MM.1S (cell line): ENCODE data around the gene SLC43A1.

ENCODE experiments used
- DNase-seq: peaks from one replicate; pipeline ENCODE4 v3.0.0-alpha.2; 2015
- H2AFZ ChIP-seq: fragments of 300-600 bp; sonication (generic); 2 replicates; pipeline ENCODE4 v1.6.0; 2016; ENCODE audit warnings: antibody characterized with exemption, low read length
- H3F3A ChIP-seq: fragments of 300-600 bp; sonication (generic); 2 replicates; pipeline ENCODE4 v1.6.1; 2016; ENCODE audit warnings: mild to moderate bottlenecking, antibody characterized with exemption, low read length, moderate library complexity, mixed read lengths; ENCODE audit not compliant: insufficient read depth
- H3K27ac ChIP-seq: fragments of 300-600 bp; sonication (generic); 2 replicates; pipeline ENCODE4 v1.5.1; 2016; ENCODE audit warnings: mild to moderate bottlenecking, low read length
- H3K27me3 ChIP-seq: fragments of 300-600 bp; sonication (generic); replicated peaks from 2 replicates; pipeline ENCODE4 v1.6.0; 2016; ENCODE audit warnings: low read length; ENCODE audit not compliant: insufficient read depth
- H3K36me3 ChIP-seq: fragments of 300-600 bp; sonication (generic); replicated peaks from 2 replicates; pipeline ENCODE4 v1.6.1; 2016; ENCODE audit warnings: mild to moderate bottlenecking, low read length, mixed read lengths; ENCODE audit not compliant: insufficient read depth
- H3K4me1 ChIP-seq: fragments of 300-600 bp; sonication (generic); 2 replicates; pipeline ENCODE4 v1.6.1; 2016; ENCODE audit warnings: low read length, mixed read lengths
- H3K4me2 ChIP-seq: fragments of 300-600 bp; sonication (generic); 2 replicates; pipeline ENCODE4 v1.6.0; 2016; ENCODE audit warnings: low read depth, low read length
- H3K4me3 ChIP-seq: fragments of 300-600 bp; sonication (generic); 2 replicates; pipeline ENCODE4 v1.5.1; 2016; ENCODE audit warnings: low read length, mixed read lengths
- H3K79me2 ChIP-seq: fragments of 300-600 bp; sonication (generic); 2 replicates; pipeline ENCODE4 v1.6.1; 2016; ENCODE audit warnings: mixed run types, low read length, mixed read lengths
- H3K9ac ChIP-seq: fragments of 300-600 bp; sonication (generic); 2 replicates; pipeline ENCODE4 v1.6.1; 2016; ENCODE audit warnings: low read length, mixed read lengths
- H3K9me2 ChIP-seq: fragments of 300-600 bp; sonication (generic); replicated peaks from 2 replicates; pipeline ENCODE4 v1.6.1; 2016; ENCODE audit warnings: mild to moderate bottlenecking, low read length, mixed read lengths; ENCODE audit not compliant: insufficient read depth
- H3K9me3 ChIP-seq: fragments of 300-600 bp; sonication (generic); replicated peaks from 2 replicates; pipeline ENCODE4 v1.6.1; 2016; ENCODE audit warnings: mild to moderate bottlenecking, low read length, mixed read lengths; ENCODE audit not compliant: insufficient read depth
- H4K20me1 ChIP-seq: fragments of 300-600 bp; sonication (generic); 2 replicates; pipeline ENCODE4 v1.6.1; 2016; ENCODE audit warnings: mild to moderate bottlenecking, low read length, moderate library complexity, mixed read lengths; ENCODE audit not compliant: insufficient read depth
- CTCF ChIP-seq: fragments of 300-600 bp; sonication (generic); IDR thresholded peaks from 2 replicates; pipeline ENCODE4 v1.5.1; 2016; ENCODE audit warnings: antibody characterized with exemption, low read length, mixed read lengths
- EZH2 ChIP-seq: fragments of 300-600 bp; sonication (generic); optimal IDR thresholded peaks from 2 replicates; pipeline ENCODE3; 2017; ENCODE audit warnings: low read depth, mild to moderate bottlenecking, antibody characterized with exemption, low read length, mixed read lengths
- EZH2phosphoT487 ChIP-seq: fragments of 300-600 bp; sonication (generic); IDR thresholded peaks from 2 replicates; pipeline ENCODE4 v1.6.1; 2018; ENCODE audit warnings: antibody characterized with exemption, low read length

Gene SLC43A1

GRCh38 chr11:57556041-57556440, 40.5 kb upstream of the SLC43A1 start:
- Histone ChIP-seq H3K27ac (no peak overlapping the region), H3K9me2 (no peaks in the 10 kb centered on the region), H3K27me3 (no peaks in the 10 kb centered on the region), H2AFZ (no peak overlapping the region), H3K36me3 (no peaks in the 10 kb centered on the region; the same call in 1 of the 2 replicates), H3K4me1 (no peaks in the 10 kb centered on the region), H3K79me2 (peaks cover 3% of the 10 kb centered on the region; the same call in 1 of the 2 replicates), H3K4me3 (no peak overlapping the region), H3K4me2 (no peak overlapping the region), H3K9ac (no peak overlapping the region), H4K20me1 (no peaks in the 10 kb centered on the region), H3F3A (no peaks in the 10 kb centered on the region), H3K9me3 (no peaks in the 10 kb centered on the region)
- DNase-seq: no peak
- TF ChIP-seq CTCF (no peak), EZH2phosphoT487 (no peak)

DNA sequence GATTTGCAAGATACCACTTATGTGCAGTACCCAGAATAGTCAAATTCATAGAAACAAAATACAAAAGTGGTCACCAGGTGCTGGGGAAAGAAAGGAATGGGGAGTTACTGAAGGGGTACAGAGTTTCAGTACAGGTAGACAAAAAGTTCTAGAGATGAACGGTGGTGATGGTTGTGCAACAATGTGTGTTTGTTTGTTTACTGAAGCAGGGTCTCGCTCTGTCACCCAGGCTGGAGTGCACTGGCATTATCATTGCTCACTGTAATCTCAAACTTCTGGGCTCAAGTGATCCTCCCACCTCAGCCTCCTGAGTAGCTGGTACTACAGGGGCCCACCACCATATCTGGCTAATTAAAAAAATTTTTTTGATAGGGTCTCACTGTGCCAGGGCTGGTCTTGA, 39.9 kb upstream of the SLC43A1 start:
- H3K4me1 ChIP-seq: no peaks in the 10 kb centered on the region
- H4K20me1 ChIP-seq: no peaks in the 10 kb centered on the region
- no peak overlapping the region for H3K4me3 ChIP-seq
- no peaks in the 10 kb centered on the region for H3F3A ChIP-seq
- TF ChIP-seq CTCF (no peak), EZH2phosphoT487 (no peak), EZH2 (no peak)
- H2AFZ ChIP-seq: no peak overlapping the region
- no peaks in the 10 kb centered on the region for H3K9me3 ChIP-seq
- H3K36me3 ChIP-seq: no peaks in the 10 kb centered on the region; the same call in 1 of the 2 replicates
- H3K9me2 ChIP-seq: no peaks in the 10 kb centered on the region
- no peak overlapping the region for H3K9ac ChIP-seq
- no peaks in the 10 kb centered on the region for H3K27me3 ChIP-seq
- H3K27ac ChIP-seq: no peak overlapping the region
- no peaks in the 10 kb centered on the region for H3K79me2 ChIP-seq
- DNase-seq: no peak
- H3K4me2 ChIP-seq: no peak overlapping the region

DNA sequence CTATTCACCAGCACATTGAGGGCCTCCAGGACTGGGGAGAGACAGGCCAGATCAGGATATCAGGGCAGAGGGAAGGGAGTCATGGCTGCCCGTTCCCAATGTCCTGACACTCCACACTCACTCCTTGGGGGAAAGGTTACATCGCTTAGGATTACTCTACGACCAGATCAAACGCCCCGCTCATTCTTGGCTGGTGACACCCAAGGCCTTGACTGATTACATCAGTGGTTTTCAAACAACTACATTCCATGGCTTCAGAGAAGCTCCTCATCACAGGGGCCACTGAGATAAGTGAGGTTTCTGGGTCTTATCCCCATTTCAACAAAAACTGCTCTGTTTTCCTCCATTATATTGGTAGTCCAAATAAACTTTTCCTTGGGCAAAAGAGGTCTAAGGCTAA, 37.0 kb upstream of the SLC43A1 start:
- Histone ChIP-seq H3K27ac (no peak overlapping the region), H3K4me1 (peaks cover 9% of the 10 kb centered on the region), H3K9ac (no peak overlapping the region), H3K36me3 (no peaks in the 10 kb centered on the region; the same call in 1 of the 2 replicates), H3F3A (peaks cover 15% of the 10 kb centered on the region), H2AFZ (no peak overlapping the region), H4K20me1 (no peaks in the 10 kb centered on the region), H3K27me3 (no peaks in the 10 kb centered on the region), H3K4me2 (no peak overlapping the region), H3K79me2 (no peaks in the 10 kb centered on the region), H3K9me2 (no peaks in the 10 kb centered on the region), H3K4me3 (no peak overlapping the region), H3K9me3 (no peaks in the 10 kb centered on the region)
- TF ChIP-seq CTCF (no peak), EZH2 (no peak), EZH2phosphoT487 (no peak)
- no peak for DNase-seq

- H3K4me1 ChIP-seq: peaks cover 15% of the 10 kb centered on the region
- no peaks in the 10 kb centered on the region; the same call in 1 of the 2 replicates for H3K36me3 ChIP-seq
- TF ChIP-seq CTCF (no peak), EZH2 (no peak), EZH2phosphoT487 (no peak)
- H3K4me3 ChIP-seq: no peak overlapping the region
- no peaks in the 10 kb centered on the region for H3K9me3 ChIP-seq
- no peak for DNase-seq
- H3K27me3 ChIP-seq: no peaks in the 10 kb centered on the region
- H3K4me2 ChIP-seq: no peak overlapping the region
- H4K20me1 ChIP-seq: no peaks in the 10 kb centered on the region
- H3F3A ChIP-seq: peaks cover 21% of the 10 kb centered on the region
- no peaks in the 10 kb centered on the region for H3K9me2 ChIP-seq
- no peak overlapping the region for H3K27ac ChIP-seq
- no peaks in the 10 kb centered on the region for H3K79me2 ChIP-seq
- H2AFZ ChIP-seq: no peak overlapping the region
- H3K9ac ChIP-seq: no peak overlapping the region
Measured at GRCh38 chr11:57551941-57552340, 36.4 kb upstream of the SLC43A1 start.
